ENCODE data around the gene PARL.

DNA sequence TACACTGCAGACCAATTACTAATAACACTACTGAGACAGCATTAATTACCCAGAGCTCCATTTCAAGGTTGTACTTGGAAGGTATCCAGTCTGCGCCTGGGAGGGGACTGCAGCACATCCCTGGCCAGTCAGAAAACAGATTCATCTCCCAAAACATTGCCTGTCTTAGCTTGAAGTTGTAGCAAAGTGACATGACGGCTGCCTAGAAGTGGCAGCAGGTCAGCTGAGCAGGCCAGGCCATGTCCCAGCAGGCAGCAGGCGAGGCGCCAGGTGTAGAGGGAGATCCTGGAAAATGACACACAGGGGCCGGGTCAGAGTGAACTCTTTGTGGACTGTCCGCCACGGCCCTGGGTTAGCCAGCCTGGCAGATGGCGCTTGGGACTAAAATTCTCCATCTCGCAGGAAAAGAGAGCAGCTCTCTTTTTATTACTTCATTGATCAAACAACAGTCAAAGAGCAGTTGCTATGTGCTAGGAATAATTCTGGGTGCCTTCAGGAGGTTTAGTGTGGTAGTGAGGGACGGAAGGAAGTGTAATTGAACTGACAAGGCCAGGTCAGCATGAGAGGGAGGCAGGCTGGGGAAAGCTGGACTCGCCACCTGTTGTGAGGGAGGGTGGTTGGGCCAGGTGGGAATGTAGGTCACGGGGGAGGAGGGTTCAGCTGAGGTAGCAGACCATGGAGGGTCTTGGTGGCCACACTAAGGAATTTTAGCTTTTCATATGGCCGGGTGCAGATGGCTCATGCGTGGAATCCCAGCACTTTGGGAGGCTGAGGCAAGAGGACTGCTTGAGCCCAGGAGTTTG is 58.0 kb downstream of the PARL start:
- TF ChIP-seq, protein P1, sequence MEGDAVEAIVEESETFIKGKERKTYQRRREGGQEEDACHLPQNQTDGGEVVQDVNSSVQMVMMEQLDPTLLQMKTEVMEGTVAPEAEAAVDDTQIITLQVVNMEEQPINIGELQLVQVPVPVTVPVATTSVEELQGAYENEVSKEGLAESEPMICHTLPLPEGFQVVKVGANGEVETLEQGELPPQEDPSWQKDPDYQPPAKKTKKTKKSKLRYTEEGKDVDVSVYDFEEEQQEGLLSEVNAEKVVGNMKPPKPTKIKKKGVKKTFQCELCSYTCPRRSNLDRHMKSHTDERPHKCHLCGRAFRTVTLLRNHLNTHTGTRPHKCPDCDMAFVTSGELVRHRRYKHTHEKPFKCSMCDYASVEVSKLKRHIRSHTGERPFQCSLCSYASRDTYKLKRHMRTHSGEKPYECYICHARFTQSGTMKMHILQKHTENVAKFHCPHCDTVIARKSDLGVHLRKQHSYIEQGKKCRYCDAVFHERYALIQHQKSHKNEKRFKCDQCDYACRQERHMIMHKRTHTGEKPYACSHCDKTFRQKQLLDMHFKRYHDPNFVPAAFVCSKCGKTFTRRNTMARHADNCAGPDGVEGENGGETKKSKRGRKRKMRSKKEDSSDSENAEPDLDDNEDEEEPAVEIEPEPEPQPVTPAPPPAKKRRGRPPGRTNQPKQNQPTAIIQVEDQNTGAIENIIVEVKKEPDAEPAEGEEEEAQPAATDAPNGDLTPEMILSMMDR (IDR thresholded peaks at IDR 0.05; ENCODE audit: low read depth, low read length), result no peak
- no peak for TF ChIP-seq EZH2phosphoT487 (IDR thresholded peaks at IDR 0.05; ENCODE audit: low read depth)

All from OCI-LY3 (cell line).